SK-N-SH treated with all-trans-retinoic acid at 6 μM for 48 hours (cell line): ENCODE measurements around the gene COL6A2.

Experiments
- ARNTL ChIP-seq: fragments of 450-650 bp; formaldehyde crosslinking; IDR thresholded peaks from 2 replicates; pipeline ENCODE4 v1.5.0; 2020; ENCODE audit warnings: low read depth, mild to moderate bottlenecking, moderate library complexity, borderline replicate concordance
- ESRRG ChIP-seq: fragments of 250-450 bp; sonication (Bioruptor Pico); IDR thresholded peaks from 2 replicates; pipeline ENCODE4 v1.6.1; 2021; ENCODE audit warnings: mild to moderate bottlenecking
- GLIS3 ChIP-seq: fragments of 250-450 bp; sonication (Bioruptor Pico); IDR thresholded peaks from 2 replicates; pipeline ENCODE4 v1.5.0; 2020; ENCODE audit warnings: mild to moderate bottlenecking, moderate library complexity
- PPARA ChIP-seq: fragments of 250-450 bp; sonication (Bioruptor Pico); IDR thresholded peaks from 2 replicates; pipeline ENCODE4 v1.5.0; 2020; ENCODE audit warnings: mild to moderate bottlenecking, borderline replicate concordance
- RARB ChIP-seq: fragments of 250-450 bp; sonication (Bioruptor Pico); IDR thresholded peaks from 2 replicates; pipeline ENCODE4 v1.8.0; 2021; ENCODE audit warnings: mild to moderate bottlenecking, moderate library complexity
- SNAI2 ChIP-seq: fragments of 250-450 bp; sonication (Bioruptor Pico); IDR thresholded peaks from 2 replicates; pipeline ENCODE4 v1.5.0; 2020; ENCODE audit warnings: mild to moderate bottlenecking, moderate library complexity
- TCF4 ChIP-seq: fragments of 250-450 bp; sonication (Bioruptor Pico); IDR thresholded peaks from 2 replicates; pipeline ENCODE4 v1.8.0; 2021; ENCODE audit warnings: mild to moderate bottlenecking, moderate library complexity, borderline replicate concordance
- TOX ChIP-seq: fragments of 250-450 bp; sonication (Bioruptor Pico); IDR thresholded peaks from 2 replicates; pipeline ENCODE4 v1.8.0; 2021; ENCODE audit warnings: mild to moderate bottlenecking, moderate library complexity, borderline replicate concordance
- ZC3H10 ChIP-seq: fragments of 250-450 bp; sonication (Bioruptor Pico); IDR thresholded peaks from 2 replicates; pipeline ENCODE4 v1.5.1; 2021; ENCODE audit warnings: mild to moderate bottlenecking, moderate library complexity
- ZNF70 ChIP-seq: fragments of 450-650 bp; formaldehyde crosslinking; IDR thresholded peaks from 2 replicates; pipeline ENCODE4 v1.5.0; 2020; ENCODE audit warnings: mild to moderate bottlenecking, moderate library complexity
- TF ChIP-seq, protein P1 (sequence below): fragments of 250-450 bp; sonication (Bioruptor Pico); IDR thresholded peaks from 2 replicates; pipeline ENCODE4 v1.8.0; 2020; ENCODE audit warnings: mild to moderate bottlenecking, moderate library complexity, borderline replicate concordance

GRCh38 chr21:46127239-46128105, 29.6 kb downstream of the COL6A2 start:
- TF ChIP-seq GLIS3: no peak
- TF ChIP-seq TOX (CRISPR knock-in tag): no peak
- TF ChIP-seq, protein P1, sequence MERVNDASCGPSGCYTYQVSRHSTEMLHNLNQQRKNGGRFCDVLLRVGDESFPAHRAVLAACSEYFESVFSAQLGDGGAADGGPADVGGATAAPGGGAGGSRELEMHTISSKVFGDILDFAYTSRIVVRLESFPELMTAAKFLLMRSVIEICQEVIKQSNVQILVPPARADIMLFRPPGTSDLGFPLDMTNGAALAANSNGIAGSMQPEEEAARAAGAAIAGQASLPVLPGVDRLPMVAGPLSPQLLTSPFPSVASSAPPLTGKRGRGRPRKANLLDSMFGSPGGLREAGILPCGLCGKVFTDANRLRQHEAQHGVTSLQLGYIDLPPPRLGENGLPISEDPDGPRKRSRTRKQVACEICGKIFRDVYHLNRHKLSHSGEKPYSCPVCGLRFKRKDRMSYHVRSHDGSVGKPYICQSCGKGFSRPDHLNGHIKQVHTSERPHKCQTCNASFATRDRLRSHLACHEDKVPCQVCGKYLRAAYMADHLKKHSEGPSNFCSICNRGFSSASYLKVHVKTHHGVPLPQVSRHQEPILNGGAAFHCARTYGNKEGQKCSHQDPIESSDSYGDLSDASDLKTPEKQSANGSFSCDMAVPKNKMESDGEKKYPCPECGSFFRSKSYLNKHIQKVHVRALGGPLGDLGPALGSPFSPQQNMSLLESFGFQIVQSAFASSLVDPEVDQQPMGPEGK (CRISPR knock-in tag): no peak
- no peak for TF ChIP-seq TCF4
- TF ChIP-seq PPARA: no peak
- TF ChIP-seq ZNF70: no peak
- TF ChIP-seq SNAI2 (CRISPR knock-in tag): no peak
- no peak for TF ChIP-seq ZC3H10 (CRISPR knock-in tag)
- TF ChIP-seq ARNTL (CRISPR knock-in tag): no peak
- TF ChIP-seq RARB (CRISPR knock-in tag): no peak
- TF ChIP-seq ESRRG (CRISPR knock-in tag): no peak
